ENCODE data around the gene EXOC1L. TPM values are rescaled to one million over a fixed set of nuclear protein-coding genes. Genes with fewer than 3 reads are reported as not detected.

The EXOC1L gene
- total RNA-seq, 1 experiment from 2014 or later = not detected

GRCh38 chr4:55857586-55857985 lies 38.0 kb downstream of the EXOC1L start:
- Histone ChIP-seq H3K4me3 (ENCODE audit: low read length) (no peak overlapping the region), H4K20me1 (ENCODE audit: insufficient read depth, low read depth, low read length) (no peaks in the 10 kb centered on the region), H3K36me3 (ENCODE audit: insufficient read depth, low read length) (peaks cover 33% of the 10 kb centered on the region), H3K9me3 (ENCODE audit: low read length) (no peaks in the 10 kb centered on the region), H2AFZ (ENCODE audit: low read length) (no peak overlapping the region), H3K9ac (ENCODE audit: low read length) (no peak overlapping the region), H3K27me3 (ENCODE audit: low read length) (no peaks in the 10 kb centered on the region), H3K27ac (ENCODE audit: low read length) (no peak overlapping the region), H3K9me2 (replicated peaks; ENCODE audit: insufficient read depth, low read length) (no peaks in the 10 kb centered on the region; the same call in 1 of the 2 replicates), H3K4me2 (ENCODE audit: low read depth, low read length, poor library complexity, severe bottlenecking) (no peak overlapping the region), H3K4me1 (ENCODE audit: low read length) (peaks cover 22% of the 10 kb centered on the region), H3K79me2 (ENCODE audit: low read length) (peaks cover 81% of the 10 kb centered on the region)
- no peak for DNase-seq

GRCh38 chr4:55859711-55860110 lies 40.1 kb downstream of the EXOC1L start:
- Histone ChIP-seq H2AFZ (ENCODE audit: low read length) (no peak overlapping the region), H3K36me3 (ENCODE audit: insufficient read depth, low read length) (peaks cover 41% of the 10 kb centered on the region), H3K27ac (ENCODE audit: low read length) (no peak overlapping the region), H3K9me2 (replicated peaks; ENCODE audit: insufficient read depth, low read length) (no peaks in the 10 kb centered on the region), H3K79me2 (ENCODE audit: low read length) (peaks cover 77% of the 10 kb centered on the region), H4K20me1 (ENCODE audit: insufficient read depth, low read depth, low read length) (no peaks in the 10 kb centered on the region), H3K4me2 (ENCODE audit: low read depth, low read length, poor library complexity, severe bottlenecking) (no peak overlapping the region), H3K27me3 (ENCODE audit: low read length) (no peaks in the 10 kb centered on the region), H3K9me3 (ENCODE audit: low read length) (no peaks in the 10 kb centered on the region), H3K4me1 (ENCODE audit: low read length) (peaks cover 14% of the 10 kb centered on the region), H3K9ac (ENCODE audit: low read length) (no peak overlapping the region), H3K4me3 (ENCODE audit: low read length) (no peak overlapping the region)
- DNase-seq = no peak

GRCh38 chr4:55864577-55865223 lies 45.1 kb downstream of the EXOC1L start:
- Histone ChIP-seq H2AFZ (ENCODE audit: low read length) (no peak overlapping the region), H3K79me2 (ENCODE audit: low read length) (peaks cover 37% of the 10 kb centered on the region), H3K4me3 (ENCODE audit: low read length) (no peak overlapping the region), H3K4me1 (ENCODE audit: low read length) (peaks cover 4% of the 10 kb centered on the region; the same call in 1 of the 2 replicates), H3K36me3 (ENCODE audit: insufficient read depth, low read length) (peaks cover 37% of the 10 kb centered on the region; the same call in 1 of the 2 replicates), H3K27ac (ENCODE audit: low read length) (no peak overlapping the region), H3K9ac (ENCODE audit: low read length) (no peak overlapping the region), H3K4me2 (ENCODE audit: low read depth, low read length, poor library complexity, severe bottlenecking) (no peak overlapping the region), H3K9me3 (ENCODE audit: low read length) (no peaks in the 10 kb centered on the region), H3K27me3 (ENCODE audit: low read length) (no peaks in the 10 kb centered on the region), H4K20me1 (ENCODE audit: insufficient read depth, low read depth, low read length) (no peaks in the 10 kb centered on the region), H3K9me2 (replicated peaks; ENCODE audit: insufficient read depth, low read length) (no peaks in the 10 kb centered on the region)
- DNase-seq = no peak

GRCh38 chr4:55865228-55865806 lies 45.7 kb downstream of the EXOC1L start:
- H3K9me3 ChIP-seq (ENCODE audit: low read length) = no peaks in the 10 kb centered on the region
- peaks cover 40% of the 10 kb centered on the region; the same call in 1 of the 2 replicates for H3K36me3 ChIP-seq (ENCODE audit: insufficient read depth, low read length)
- H4K20me1 ChIP-seq (ENCODE audit: insufficient read depth, low read depth, low read length) = no peaks in the 10 kb centered on the region
- no peak overlapping the region for H2AFZ ChIP-seq (ENCODE audit: low read length)
- no peak overlapping the region for H3K4me2 ChIP-seq (ENCODE audit: low read depth, low read length, poor library complexity, severe bottlenecking)
- H3K9ac ChIP-seq (ENCODE audit: low read length) = no peak overlapping the region
- no peak overlapping the region for H3K27ac ChIP-seq (ENCODE audit: low read length)
- peaks cover 32% of the 10 kb centered on the region for H3K79me2 ChIP-seq (ENCODE audit: low read length)
- peaks cover 4% of the 10 kb centered on the region; the same call in 1 of the 2 replicates for H3K4me1 ChIP-seq (ENCODE audit: low read length)
- H3K27me3 ChIP-seq (ENCODE audit: low read length) = no peaks in the 10 kb centered on the region
- H3K4me3 ChIP-seq (ENCODE audit: low read length) = no peak overlapping the region
- H3K9me2 ChIP-seq (replicated peaks; ENCODE audit: insufficient read depth, low read length) = no peaks in the 10 kb centered on the region
- DNase-seq = no peak

- H3K9me3 ChIP-seq (ENCODE audit: low read length) = no peaks in the 10 kb centered on the region
- peaks cover 4% of the 10 kb centered on the region; the same call in 1 of the 2 replicates for H3K4me1 ChIP-seq (ENCODE audit: low read length)
- no peak overlapping the region for H3K9ac ChIP-seq (ENCODE audit: low read length)
- no peak for DNase-seq
- no peak overlapping the region for H2AFZ ChIP-seq (ENCODE audit: low read length)
- H3K9me2 ChIP-seq (replicated peaks; ENCODE audit: insufficient read depth, low read length) = no peaks in the 10 kb centered on the region
- no peak overlapping the region for H3K4me3 ChIP-seq (ENCODE audit: low read length)
- H4K20me1 ChIP-seq (ENCODE audit: insufficient read depth, low read depth, low read length) = no peaks in the 10 kb centered on the region
- H3K27me3 ChIP-seq (ENCODE audit: low read length) = no peaks in the 10 kb centered on the region
- H3K79me2 ChIP-seq (ENCODE audit: low read length) = peaks cover 23% of the 10 kb centered on the region
- no peak overlapping the region; the same call in 1 of the 2 replicates for H3K27ac ChIP-seq (ENCODE audit: low read length)
- peaks cover 43% of the 10 kb centered on the region for H3K36me3 ChIP-seq (ENCODE audit: insufficient read depth, low read length)
- H3K4me2 ChIP-seq (ENCODE audit: low read depth, low read length, poor library complexity, severe bottlenecking) = peak overlapping the region; percentile 13
These were observed 46.8 kb downstream of the EXOC1L start for GRCh38 chr4:55866290-55866907.

- peaks cover 43% of the 10 kb centered on the region for H3K36me3 ChIP-seq (ENCODE audit: insufficient read depth, low read length)
- no peak overlapping the region for H3K27ac ChIP-seq (ENCODE audit: low read length)
- no peaks in the 10 kb centered on the region for H4K20me1 ChIP-seq (ENCODE audit: insufficient read depth, low read depth, low read length)
- H3K79me2 ChIP-seq (ENCODE audit: low read length) = peaks cover 22% of the 10 kb centered on the region
- no peaks in the 10 kb centered on the region for H3K9me2 ChIP-seq (replicated peaks; ENCODE audit: insufficient read depth, low read length)
- H3K4me3 ChIP-seq (ENCODE audit: low read length) = no peak overlapping the region
- peaks cover 4% of the 10 kb centered on the region; the same call in 1 of the 2 replicates for H3K4me1 ChIP-seq (ENCODE audit: low read length)
- H3K27me3 ChIP-seq (ENCODE audit: low read length) = no peaks in the 10 kb centered on the region
- peak; percentile 83 for DNase-seq
- H3K9me3 ChIP-seq (ENCODE audit: low read length) = no peaks in the 10 kb centered on the region
- H3K9ac ChIP-seq (ENCODE audit: low read length) = no peak overlapping the region
- no peak overlapping the region for H2AFZ ChIP-seq (ENCODE audit: low read length)
- no peak overlapping the region for H3K4me2 ChIP-seq (ENCODE audit: low read depth, low read length, poor library complexity, severe bottlenecking)
These were observed 47.5 kb downstream of the EXOC1L start for GRCh38 chr4:55866973-55867574.

GRCh38 chr4:55868581-55869090 lies 49.0 kb downstream of the EXOC1L start:
- H3K9me3 ChIP-seq (ENCODE audit: low read length) = no peaks in the 10 kb centered on the region
- DNase-seq = no peak
- H3K4me2 ChIP-seq (ENCODE audit: low read depth, low read length, poor library complexity, severe bottlenecking) = no peak overlapping the region
- no peak overlapping the region for H3K4me3 ChIP-seq (ENCODE audit: low read length)
- peaks cover 10% of the 10 kb centered on the region for H3K79me2 ChIP-seq (ENCODE audit: low read length)
- H3K4me1 ChIP-seq (ENCODE audit: low read length) = peaks cover 4% of the 10 kb centered on the region; the same call in 1 of the 2 replicates
- H3K27ac ChIP-seq (ENCODE audit: low read length) = no peak overlapping the region
- H4K20me1 ChIP-seq (ENCODE audit: insufficient read depth, low read depth, low read length) = no peaks in the 10 kb centered on the region
- H3K27me3 ChIP-seq (ENCODE audit: low read length) = no peaks in the 10 kb centered on the region
- H3K9me2 ChIP-seq (replicated peaks; ENCODE audit: insufficient read depth, low read length) = no peaks in the 10 kb centered on the region
- H2AFZ ChIP-seq (ENCODE audit: low read length) = no peak overlapping the region
- peaks cover 46% of the 10 kb centered on the region for H3K36me3 ChIP-seq (ENCODE audit: insufficient read depth, low read length)
- H3K9ac ChIP-seq (ENCODE audit: low read length) = no peak overlapping the region

GRCh38 chr4:55871299-55871800 lies 51.8 kb downstream of the EXOC1L start:
- Histone ChIP-seq H3K79me2 (ENCODE audit: low read length) (peaks cover 13% of the 10 kb centered on the region), H3K4me3 (ENCODE audit: low read length) (no peak overlapping the region), H3K27ac (ENCODE audit: low read length) (no peak overlapping the region), H4K20me1 (ENCODE audit: insufficient read depth, low read depth, low read length) (no peaks in the 10 kb centered on the region), H3K27me3 (ENCODE audit: low read length) (no peaks in the 10 kb centered on the region), H3K36me3 (ENCODE audit: insufficient read depth, low read length) (peaks cover 53% of the 10 kb centered on the region), H2AFZ (ENCODE audit: low read length) (no peak overlapping the region), H3K9ac (ENCODE audit: low read length) (no peak overlapping the region), H3K9me3 (ENCODE audit: low read length) (no peaks in the 10 kb centered on the region), H3K9me2 (replicated peaks; ENCODE audit: insufficient read depth, low read length) (no peaks in the 10 kb centered on the region), H3K4me1 (ENCODE audit: low read length) (peaks cover 3% of the 10 kb centered on the region; the same call in 1 of the 2 replicates), H3K4me2 (ENCODE audit: low read depth, low read length, poor library complexity, severe bottlenecking) (no peak overlapping the region)
- no peak for DNase-seq

Measured in Karpas-422 (cell line).